ENCODE data around the gene CCM2. TPM values are rescaled to one million over a fixed set of nuclear protein-coding genes. Genes with fewer than 3 reads are reported as not detected.
"Not testable (repeated sequence)": the region's sequence is repeated elsewhere in the genome, so short reads cannot be mapped to it uniquely, and the experiment has no call there.

The CCM2 gene
- polyA plus RNA-seq, 2 of the 4 experiments (the other 2 are of a cell fraction): 18.9 to 34.6 TPM

- FAIRE-seq (no peak), ATAC-seq (no peak), DNase-seq (ENCODE audit: low read depth in 1 of 2, low spot score in 1 of 2) (no peak)
- ChIA-PET CTCF (interaction anchor here (1.2 to 1.8 kb wide), 3 partner anchors 14 to 114 kb away, joined by 3 to 4 read pairs (median 3); no protein-coding TSS in a partner anchor), POLR2A (interaction anchor here (0.6 to 1.3 kb wide), 3 partner anchors 48 to 885 kb away, joined by 3 read pairs; partner anchors contain the start of gene TBRG4)
- TF ChIP-seq BCL3 (IDR thresholded peaks at IDR 0.05): no peak
- TF ChIP-seq, protein P1, sequence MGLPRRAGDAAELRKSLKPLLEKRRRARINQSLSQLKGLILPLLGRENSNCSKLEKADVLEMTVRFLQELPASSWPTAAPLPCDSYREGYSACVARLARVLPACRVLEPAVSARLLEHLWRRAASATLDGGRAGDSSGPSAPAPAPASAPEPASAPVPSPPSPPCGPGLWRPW (IDR thresholded peaks at IDR 0.05): no peak
- no peak for TF ChIP-seq PBX3 (IDR thresholded peaks at IDR 0.05)
- no peak for TF ChIP-seq NR3C1 (IDR thresholded peaks at IDR 0.05)
- no peak for TF ChIP-seq JUN (IDR thresholded peaks at IDR 0.05)
- TF ChIP-seq, protein P2, sequence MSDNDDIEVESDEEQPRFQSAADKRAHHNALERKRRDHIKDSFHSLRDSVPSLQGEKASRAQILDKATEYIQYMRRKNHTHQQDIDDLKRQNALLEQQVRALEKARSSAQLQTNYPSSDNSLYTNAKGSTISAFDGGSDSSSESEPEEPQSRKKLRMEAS (IDR thresholded peaks at IDR 0.05): no peak
- no peak for TF ChIP-seq FOSL2 (IDR thresholded peaks at IDR 0.05)
- TF ChIP-seq FOSL2 (CRISPR knock-in tag; IDR thresholded peaks at IDR 0.05): no peak
- TF ChIP-seq NPAS2 (CRISPR knock-in tag; IDR thresholded peaks at IDR 0.05; ENCODE audit: borderline replicate concordance): no peak
- TF ChIP-seq CTCF (IDR thresholded peaks at IDR 0.05): no peak
- no peak for TF ChIP-seq ZFP36 (IDR thresholded peaks at IDR 0.05; ENCODE audit: borderline replicate concordance, partially characterized antibody)
- no peak for TF ChIP-seq GATA3 (IDR thresholded peaks at IDR 0.05; ENCODE audit: borderline replicate concordance)
- TF ChIP-seq JUNB (IDR thresholded peaks at IDR 0.05): no peak
- no peak for TF ChIP-seq ZNF302 (CRISPR knock-in tag; IDR thresholded peaks at IDR 0.05)
- TF ChIP-seq RARB (CRISPR knock-in tag; IDR thresholded peaks at IDR 0.05): no peak
- no peak for TF ChIP-seq CHD2 (IDR thresholded peaks at IDR 0.05; ENCODE audit: low read length, partially characterized antibody)
- TF ChIP-seq CBX2 (IDR thresholded peaks at IDR 0.05; ENCODE audit: borderline replicate concordance, low read depth): no peak
- TF ChIP-seq HDAC2 (IDR thresholded peaks at IDR 0.05): no peak
- WGBS (ENCODE audit: missing lambda C conversion rate): 92% methylated on average over 3 of the region's 3 CpGs
- Histone ChIP-seq H3K4me3 (no peak overlapping the region), H3K27ac (no peak overlapping the region), H3K4me1 (no peaks in the 10 kb centered on the region), H3K4me2 (no peak overlapping the region), H3K9me3 (no peaks in the 10 kb centered on the region)
Measured at GRCh38 chr7:45021604-45022296, 21.7 kb downstream of the CCM2 start.

DNA sequence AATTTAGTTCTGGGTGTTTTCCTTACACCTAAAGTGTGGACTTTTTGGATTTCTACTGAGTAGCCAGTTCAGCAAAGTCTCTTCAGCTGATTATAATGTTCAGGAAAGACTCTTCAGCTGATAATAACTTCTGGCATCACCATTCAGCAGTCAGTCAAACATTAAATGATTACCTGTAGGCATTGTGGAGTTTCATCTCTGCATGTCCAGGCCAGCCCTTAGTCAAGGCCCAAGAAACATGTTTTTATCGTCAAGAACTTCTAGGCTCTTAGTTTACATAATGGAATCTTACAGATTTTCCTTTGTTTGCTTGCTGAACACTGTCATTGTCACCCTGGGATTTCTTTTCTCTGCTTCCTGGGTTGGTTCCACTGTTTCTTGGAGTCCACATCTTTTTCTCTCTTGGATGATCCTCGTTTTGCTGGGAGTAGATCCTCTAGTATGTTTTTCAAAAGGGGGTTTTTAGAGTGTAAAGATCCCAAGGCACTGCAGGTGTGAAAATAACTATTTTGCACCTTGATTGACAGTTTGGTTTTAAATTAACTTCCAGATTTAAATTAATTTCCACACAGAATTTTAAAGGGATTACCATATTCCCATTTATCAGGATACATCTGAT, 24.2 kb downstream of the CCM2 start:
- H3K4me2 ChIP-seq: no peak overlapping the region
- TF ChIP-seq FOSL2 (IDR thresholded peaks at IDR 0.05): no peak
- no peak for TF ChIP-seq FOSL2 (CRISPR knock-in tag; IDR thresholded peaks at IDR 0.05)
- TF ChIP-seq JUN (IDR thresholded peaks at IDR 0.05): no peak
- no peak for TF ChIP-seq ESRRA (IDR thresholded peaks at IDR 0.05; ENCODE audit: borderline replicate concordance, low read length)
- peak; percentile 13; the same call in 1 of the 2 replicates for TF ChIP-seq REST (IDR thresholded peaks at IDR 0.05)
- no peak for TF ChIP-seq ZFP36 (IDR thresholded peaks at IDR 0.05; ENCODE audit: borderline replicate concordance, partially characterized antibody)
- TF ChIP-seq CBX8 (IDR thresholded peaks at IDR 0.05): no peak
- no peak for ATAC-seq
- no peak for FAIRE-seq
- H3K4me1 ChIP-seq: no peaks in the 10 kb centered on the region
- DNase-seq (ENCODE audit: low read depth in 1 of 2, low spot score in 1 of 2): no peak
- no peak overlapping the region for H3K4me3 ChIP-seq
- WGBS (ENCODE audit: missing lambda C conversion rate): 88% methylated on average over 2 of the region's 2 CpGs
- ChIA-PET CTCF (interaction anchor here (0.6 kb wide), 1 partner anchor 69 kb away, joined by 4 read pairs; no protein-coding TSS in a partner anchor), POLR2A (no interaction called here)
- H3K9me3 ChIP-seq: no peaks in the 10 kb centered on the region
- no peak overlapping the region for H3K27ac ChIP-seq

GRCh38 chr7:45025473-45025872, 25.5 kb downstream of the CCM2 start:
- ATAC-seq; FAIRE-seq; H3K4me3 ChIP-seq; DNase-seq (ENCODE audit: low read depth in 1 of 2, low spot score in 1 of 2); H3K4me1 ChIP-seq; POLR2A ChIA-PET; H3K9me3 ChIP-seq; H3K27ac ChIP-seq; H3K4me2 ChIP-seq: not testable (repeated sequence)
- CTCF ChIA-PET: interaction anchor here (0.8 to 0.9 kb wide), 2 partner anchors 11 to 51 kb away, joined by 4 to 6 read pairs; no protein-coding TSS in a partner anchor
- WGBS (ENCODE audit: missing lambda C conversion rate): 91% methylated on average over 12 of the region's 12 CpGs

Data from A549 (cell line).